ENCODE data around the gene AGTRAP. TPM values are rescaled to one million over a fixed set of nuclear protein-coding genes. Genes with fewer than 3 reads are reported as not detected.

Gene AGTRAP
- total and polyA plus RNA-seq, 9 of the 15 experiments (the other 6 are each of a cell fraction or from before 2014, with no cell fraction given) = 26.8 to 105 (median 57.5) TPM

- TF ChIP-seq ARID4B (CRISPR knock-in tag; IDR thresholded peaks at IDR 0.05) (no peak), ETV5 (CRISPR knock-in tag; IDR thresholded peaks at IDR 0.05; ENCODE audit: low read depth) (no peak), ZNF592 (IDR thresholded peaks at IDR 0.05) (no peak), BRD9 (IDR thresholded peaks at IDR 0.05; ENCODE audit: low read depth, partially characterized antibody) (no peak), E2F4 (CRISPR knock-in tag; IDR thresholded peaks at IDR 0.05; ENCODE audit: low read depth) (no peak), LCOR (CRISPR knock-in tag; IDR thresholded peaks at IDR 0.05) (no peak)
Observed at GRCh38 chr1:11765661-11766428, 29.9 kb downstream of the AGTRAP start (continued).
